GM19395 (cell line): Measurements from ENCODE around the gene NACC1.

ENCODE experiments used
- ATAC-seq: cut with Tn5 transposase; IDR thresholded peaks from one replicate; pipeline ENCODE4 v1.9.1; 2021; ENCODE audit warnings: mild to moderate bottlenecking, moderate library complexity; ENCODE audit not compliant: unreplicated experiment

NACC1 gene

GRCh38 chr19:13187419-13187818, 69.4 kb downstream of the NACC1 start:
- no peak for ATAC-seq

GRCh38 chr19:13189600-13189999, 71.5 kb downstream of the NACC1 start:
- ATAC-seq: no peak
